H9 (cell line): ENCODE data around the gene SGCD. TPM values are rescaled to one million over a fixed set of nuclear protein-coding genes. Genes with fewer than 3 reads are reported as not detected.

Experiments used
- DNase-seq: peaks from one replicate; pipeline ENCODE4 v3.0.0-alpha.2; 2017
- H2AFZ ChIP-seq: one replicate; pipeline ENCODE4 v1.6.1; 2013; ENCODE audit warnings: mild to moderate bottlenecking, low read length, control low read depth, moderate library complexity
- H2AK5ac ChIP-seq: 2 replicates; pipeline ENCODE4 v1.6.1; 2013; ENCODE audit warnings: low read length, control low read depth, mixed read lengths; ENCODE audit not compliant: insufficient read length
- H2BK120ac ChIP-seq: one replicate; pipeline ENCODE4 v1.6.1; 2013; ENCODE audit warnings: low read depth, mild to moderate bottlenecking, low read length, control low read depth, inconsistent platforms; ENCODE audit not compliant: poor library complexity, severe bottlenecking
- H2BK12ac ChIP-seq: 2 replicates; pipeline ENCODE4 v1.6.1; 2013; ENCODE audit warnings: low read length, control low read depth, mixed read lengths, low read depth; ENCODE audit not compliant: insufficient read length
- H2BK15ac ChIP-seq: 2 replicates; pipeline ENCODE4 v1.6.1; 2013; ENCODE audit warnings: low read depth, low read length, control low read depth
- H2BK20ac ChIP-seq: one replicate; pipeline ENCODE4 v1.6.1; 2013; ENCODE audit warnings: low read depth, mild to moderate bottlenecking, low read length, control low read depth, inconsistent platforms; ENCODE audit not compliant: poor library complexity, severe bottlenecking
- H2BK5ac ChIP-seq: 2 replicates; pipeline ENCODE4 v1.6.1; 2013; ENCODE audit warnings: low read length, control low read depth, mixed read lengths; ENCODE audit not compliant: insufficient read length
- H3K14ac ChIP-seq: 2 replicates; pipeline ENCODE4 v1.6.1; 2013; ENCODE audit warnings: low read length, control low read depth; ENCODE audit not compliant: insufficient read depth
- H3K18ac ChIP-seq: 2 replicates; pipeline ENCODE4 v1.6.1; 2013; ENCODE audit warnings: low read depth, mild to moderate bottlenecking, mixed read lengths, low read length, control low read depth; ENCODE audit not compliant: insufficient read length
- H3K23ac ChIP-seq: 2 replicates; pipeline ENCODE4 v1.6.1; 2013; ENCODE audit warnings: low read length, control low read depth, mixed read lengths, low read depth; ENCODE audit not compliant: insufficient read length
- H3K23me2 ChIP-seq: 2 replicates; pipeline ENCODE4 v1.6.1; 2013; ENCODE audit warnings: low read depth, mild to moderate bottlenecking, mixed read lengths, low read length, control low read depth; ENCODE audit not compliant: insufficient read length, poor library complexity, severe bottlenecking
- H3K27ac ChIP-seq: 2 replicates; pipeline ENCODE4 v1.5.1; 2013; ENCODE audit warnings: low read length, control low read depth, mixed read lengths, low read depth; ENCODE audit not compliant: insufficient read length
- H3K27me3 ChIP-seq: 2 replicates; pipeline ENCODE4 v1.6.1; 2013; ENCODE audit warnings: low read length, control low read depth, inconsistent platforms; ENCODE audit not compliant: insufficient read depth
- H3K4ac ChIP-seq: 2 replicates; pipeline ENCODE4 v1.6.1; 2013; ENCODE audit warnings: low read depth, mild to moderate bottlenecking, control low read depth, inconsistent platforms, low read length, moderate library complexity
- H3K4me1 ChIP-seq: 2 replicates; pipeline ENCODE4 v1.6.1; 2013; ENCODE audit warnings: low read length, control low read depth, inconsistent platforms; ENCODE audit not compliant: insufficient read depth
- H3K4me2 ChIP-seq: 2 replicates; pipeline ENCODE4 v1.6.1; 2013; ENCODE audit warnings: low read length, control low read depth, mixed read lengths; ENCODE audit not compliant: insufficient read length, insufficient read depth
- H3K56ac ChIP-seq: 2 replicates; pipeline ENCODE4 v1.6.1; 2013; ENCODE audit warnings: low read depth, mild to moderate bottlenecking, mixed read lengths, low read length, control low read depth; ENCODE audit not compliant: insufficient read length
- H3K79me1 ChIP-seq: 2 replicates; pipeline ENCODE4 v1.6.1; 2013; ENCODE audit warnings: low read depth, mild to moderate bottlenecking, moderate library complexity, low read length, control low read depth, inconsistent platforms; ENCODE audit not compliant: insufficient read depth, poor library complexity, severe bottlenecking
- H3K79me2 ChIP-seq: 2 replicates; pipeline ENCODE4 v1.6.1; 2013; ENCODE audit warnings: low read length, control low read depth, inconsistent platforms; ENCODE audit not compliant: insufficient read depth
- H3K9ac ChIP-seq: 2 replicates; pipeline ENCODE4 v1.6.1; 2013; ENCODE audit warnings: low read length, control low read depth, mixed read lengths; ENCODE audit not compliant: insufficient read length; ENCODE audit errors: extremely low read depth
- H3K9me3 ChIP-seq: one replicate; pipeline ENCODE4 v1.6.1; 2013; ENCODE audit warnings: low read depth, low read length, inconsistent platforms; ENCODE audit not compliant: control insufficient read depth
- H3T11ph ChIP-seq: one replicate; pipeline ENCODE4 v1.6.1; 2013; ENCODE audit warnings: mild to moderate bottlenecking, low read length, control low read depth, inconsistent platforms
- H4K20me1 ChIP-seq: one replicate; pipeline ENCODE4 v1.6.1; 2013; ENCODE audit not compliant: control insufficient read depth, insufficient read length, insufficient read depth
- H4K5ac ChIP-seq: 2 replicates; pipeline ENCODE4 v1.6.1; 2013; ENCODE audit warnings: low read depth, mild to moderate bottlenecking, mixed read lengths, low read length, control low read depth; ENCODE audit not compliant: insufficient read length
- H4K8ac ChIP-seq: replicated peaks from 2 replicates; pipeline ENCODE4 v1.6.1; 2013; ENCODE audit warnings: low read length, control low read depth, mixed read lengths, low read depth; ENCODE audit not compliant: insufficient read length
- H4K91ac ChIP-seq: 2 replicates; pipeline ENCODE4 v1.6.1; 2013; ENCODE audit warnings: low read depth, mild to moderate bottlenecking, moderate library complexity, mixed read lengths, low read length, control low read depth; ENCODE audit not compliant: insufficient read length
- H3K27ac Mint-ChIP-seq, 3 experiments: 2 replicates in 2 of 3; 3 replicates in 1 of 3; pipeline ENCODE4 v1.8.0; 2020 to 2021; ENCODE audit warnings: mixed read lengths in 3 of 3, mild to moderate bottlenecking in 1 of 3, moderate library complexity in 1 of 3
- H3K27me3 Mint-ChIP-seq: 2 replicates; pipeline ENCODE4 v1.8.0; 2021; ENCODE audit warnings: low read depth, mild to moderate bottlenecking, moderate library complexity, mixed read lengths
- H3K36me3 Mint-ChIP-seq, 3 experiments: 2 replicates in 2 of 3; 3 replicates in 1 of 3; pipeline ENCODE4 v1.8.0; 2020 to 2021; ENCODE audit warnings: low read depth in 3 of 3, mixed read lengths in 3 of 3; ENCODE audit not compliant: insufficient read depth in 1 of 3
- H3K4me1 Mint-ChIP-seq, 2 experiments: 2 replicates each; pipeline ENCODE4 v1.8.0; 2020; ENCODE audit warnings: mixed read lengths in 2 of 2
- H3K4me3 Mint-ChIP-seq, 2 experiments: 2 replicates in 1 of 2; 3 replicates in 1 of 2; pipeline ENCODE4 v1.8.0; 2020 to 2021; ENCODE audit warnings: mild to moderate bottlenecking in 2 of 2, mixed read lengths in 2 of 2, moderate library complexity in 1 of 2
- H3K9me3 Mint-ChIP-seq, 2 experiments: 2 replicates in 1 of 2; 3 replicates in 1 of 2; pipeline ENCODE4 v1.8.0; 2020; ENCODE audit warnings: mild to moderate bottlenecking in 2 of 2, mixed read lengths in 2 of 2, moderate library complexity in 1 of 2
- total RNA-seq: library from RNA; stranded (reverse); gene quantifications from 2 replicates; pipeline ENCODE4 v1.2.1, GENCODE V29; 2021
- TF ChIP-seq, protein P1 (sequence below): fragments of 200-600 bp; sonication (generic); conservative IDR thresholded peaks from 3 replicates; pipeline ENCODE4 v1.8.0; 2021; ENCODE audit warnings: antibody characterized with exemption, mild to moderate bottlenecking

Gene SGCD
- total RNA-seq, 1 experiment from 2014 or later = 0.11 TPM

DNA sequence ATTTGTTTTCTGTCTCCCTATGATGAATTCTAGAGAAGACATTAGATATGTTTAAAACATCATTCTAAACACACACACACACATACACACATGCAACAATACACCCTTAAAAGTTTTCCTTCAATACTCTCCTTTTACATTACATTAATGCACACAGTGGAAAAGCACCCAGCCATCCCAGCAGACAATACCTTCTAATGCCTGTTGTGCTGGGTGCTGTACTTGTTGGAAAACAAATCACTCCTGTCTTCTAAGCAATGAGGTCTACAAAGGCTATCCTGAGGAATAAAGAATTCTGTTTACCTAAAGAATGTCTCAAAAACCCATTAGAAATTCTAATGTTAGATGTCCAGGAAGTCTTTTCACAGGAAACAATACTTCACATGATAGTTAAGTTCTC, 264.0 kb downstream of the SGCD start:
- H3K56ac ChIP-seq = no peak overlapping the region
- H3K9me3 ChIP-seq = no peaks in the 10 kb centered on the region
- H3K23ac ChIP-seq = no peak overlapping the region
- H3K79me2 ChIP-seq = no peaks in the 10 kb centered on the region
- Mint-ChIP-seq H3K27ac (no peak overlapping the region), H3K27me3 (no peaks in the 10 kb centered on the region), H3K4me1 (no peaks in the 10 kb centered on the region; a peak in 2 of 4 replicates), H3K36me3 (no peaks in the 10 kb centered on the region), H3K9me3 (no peaks in the 10 kb centered on the region; a peak in 1 of 5 replicates), H3K4me3 (no peak overlapping the region)
- no peaks in the 10 kb centered on the region for H3K27me3 ChIP-seq
- DNase-seq = no peak
- no peaks in the 10 kb centered on the region for H4K20me1 ChIP-seq
- H3K18ac ChIP-seq = no peak overlapping the region
- no peak overlapping the region for H4K91ac ChIP-seq
- H2AFZ ChIP-seq = no peak overlapping the region
- H2BK15ac ChIP-seq = no peak overlapping the region
- H3K79me1 ChIP-seq = no peaks in the 10 kb centered on the region
- H3T11ph ChIP-seq = no peak overlapping the region
- H3K27ac ChIP-seq = no peak overlapping the region
- no peak overlapping the region for H4K8ac ChIP-seq
- H3K23me2 ChIP-seq = no peaks in the 10 kb centered on the region
- H3K4me2 ChIP-seq = no peak overlapping the region
- H3K14ac ChIP-seq = no peak overlapping the region
- H2BK12ac ChIP-seq = no peak overlapping the region
- H2BK20ac ChIP-seq = no peak overlapping the region
- H2AK5ac ChIP-seq = no peak overlapping the region
- H3K4ac ChIP-seq = no peak overlapping the region
- H3K4me1 ChIP-seq = no peaks in the 10 kb centered on the region
- H4K5ac ChIP-seq = no peak overlapping the region
- no peak overlapping the region for H2BK5ac ChIP-seq
- no peak overlapping the region for H3K9ac ChIP-seq
- TF ChIP-seq, protein P1, sequence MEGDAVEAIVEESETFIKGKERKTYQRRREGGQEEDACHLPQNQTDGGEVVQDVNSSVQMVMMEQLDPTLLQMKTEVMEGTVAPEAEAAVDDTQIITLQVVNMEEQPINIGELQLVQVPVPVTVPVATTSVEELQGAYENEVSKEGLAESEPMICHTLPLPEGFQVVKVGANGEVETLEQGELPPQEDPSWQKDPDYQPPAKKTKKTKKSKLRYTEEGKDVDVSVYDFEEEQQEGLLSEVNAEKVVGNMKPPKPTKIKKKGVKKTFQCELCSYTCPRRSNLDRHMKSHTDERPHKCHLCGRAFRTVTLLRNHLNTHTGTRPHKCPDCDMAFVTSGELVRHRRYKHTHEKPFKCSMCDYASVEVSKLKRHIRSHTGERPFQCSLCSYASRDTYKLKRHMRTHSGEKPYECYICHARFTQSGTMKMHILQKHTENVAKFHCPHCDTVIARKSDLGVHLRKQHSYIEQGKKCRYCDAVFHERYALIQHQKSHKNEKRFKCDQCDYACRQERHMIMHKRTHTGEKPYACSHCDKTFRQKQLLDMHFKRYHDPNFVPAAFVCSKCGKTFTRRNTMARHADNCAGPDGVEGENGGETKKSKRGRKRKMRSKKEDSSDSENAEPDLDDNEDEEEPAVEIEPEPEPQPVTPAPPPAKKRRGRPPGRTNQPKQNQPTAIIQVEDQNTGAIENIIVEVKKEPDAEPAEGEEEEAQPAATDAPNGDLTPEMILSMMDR = no peak
- no peak overlapping the region for H2BK120ac ChIP-seq
